ENCODE results near the gene TRIM47. TPM values are rescaled to one million over a fixed set of nuclear protein-coding genes. Genes with fewer than 3 reads are reported as not detected.
A peak's percentile ranks its signal among the peaks of the same experiment; 100 is the strongest.

The TRIM47 gene
- total and polyA plus RNA-seq, 2 experiments from 2014 or later: 7.2 to 9.9 TPM

GRCh38 chr17:75876190-75876937 is 2.0 kb downstream of the TRIM47 start:
- TF ChIP-seq CTCF (conservative IDR thresholded peaks at IDR 0.05; ENCODE audit: low read depth in 2 of 2) (peak; percentile 43 to 51), ZNF114 (CRISPR knock-in tag; IDR thresholded peaks at IDR 0.05) (no peak)
- Mint-ChIP-seq H3K9me3 (no peaks in the 10 kb centered on the region), H3K4me3 (peak overlapping the region; percentile 72), H3K27ac (no peak overlapping the region), H3K36me3 (ENCODE audit: low read depth) (no peaks in the 10 kb centered on the region; the same call in 2 of the 3 replicates), H3K4me1 (peaks cover 16% of the 10 kb centered on the region), H3K27me3 (ENCODE audit: insufficient read depth, low read depth, poor library complexity) (peaks cover 40% of the 10 kb centered on the region)
- Histone ChIP-seq H4K20me1 (replicated peaks; ENCODE audit: insufficient read depth) (no peaks in the 10 kb centered on the region), H3K79me2 (replicated peaks; ENCODE audit: insufficient read depth) (no peaks in the 10 kb centered on the region), H3K27ac (ENCODE audit: low read depth) (no peak overlapping the region), H3K4me1 (ENCODE audit: insufficient read depth) (peaks cover 16% of the 10 kb centered on the region; the same call in 1 of the 2 replicates), H3K4me2 (peak overlapping the region; percentile 97), H3F3A (replicated peaks; ENCODE audit: low read depth) (peaks cover 29% of the 10 kb centered on the region), H3K27me3 (ENCODE audit: insufficient read depth) (peaks cover 37% of the 10 kb centered on the region), H3K4me3 (peak overlapping the region; percentile 83; the same call in 1 of the 2 replicates), H2AFZ (peak overlapping the region; percentile 99), H3K36me3 (ENCODE audit: insufficient read depth) (no peaks in the 10 kb centered on the region), H3K9me2 (ENCODE audit: insufficient read depth) (no peaks in the 10 kb centered on the region)
- ATAC-seq (peak; percentile 63), DNase-seq (ENCODE audit: low spot score) (peak; percentile 80)

GRCh38 chr17:75875940-75876189 is 2.5 kb downstream of the TRIM47 start:
- peaks cover 40% of the 10 kb centered on the region for H3K27me3 Mint-ChIP-seq (ENCODE audit: insufficient read depth, low read depth, poor library complexity)
- H3K9me3 Mint-ChIP-seq: no peaks in the 10 kb centered on the region
- Histone ChIP-seq H3K4me3 (no peak overlapping the region), H2AFZ (0 out of 2 replicates have a peak overlapping the region, but pooled peaks have one; percentile 99), H3K9me2 (ENCODE audit: insufficient read depth) (no peaks in the 10 kb centered on the region), H3K4me2 (peak overlapping the region; percentile 97; the same call in 1 of the 2 replicates), H3F3A (replicated peaks; ENCODE audit: low read depth) (peaks cover 29% of the 10 kb centered on the region), H3K4me1 (ENCODE audit: insufficient read depth) (peaks cover 16% of the 10 kb centered on the region; the same call in 1 of the 2 replicates), H3K79me2 (replicated peaks; ENCODE audit: insufficient read depth) (no peaks in the 10 kb centered on the region), H3K27ac (ENCODE audit: low read depth) (no peak overlapping the region), H4K20me1 (replicated peaks; ENCODE audit: insufficient read depth) (no peaks in the 10 kb centered on the region), H3K36me3 (ENCODE audit: insufficient read depth) (no peaks in the 10 kb centered on the region), H3K27me3 (ENCODE audit: insufficient read depth) (peaks cover 37% of the 10 kb centered on the region)
- H3K27ac Mint-ChIP-seq: no peak overlapping the region
- no peaks in the 10 kb centered on the region; the same call in 2 of the 3 replicates for H3K36me3 Mint-ChIP-seq (ENCODE audit: low read depth)
- TF ChIP-seq CTCF (conservative IDR thresholded peaks at IDR 0.05; ENCODE audit: low read depth in 2 of 2): no peak
- no peak for TF ChIP-seq EZH2 (IDR thresholded peaks at IDR 0.05; ENCODE audit: low read depth, unreplicated experiment)
- TF ChIP-seq JUNB (IDR thresholded peaks at IDR 0.05; ENCODE audit: unreplicated experiment): no peak
- H3K4me3 Mint-ChIP-seq: no peak overlapping the region
- ATAC-seq: no peak
- H3K4me1 Mint-ChIP-seq: peaks cover 17% of the 10 kb centered on the region
- no peak for DNase-seq (ENCODE audit: low spot score)

Measured in GM23338 (cell line).